GM12878 (cell line): Measurements from ENCODE around the gene HMGN4. TPM values are rescaled to one million over a fixed set of nuclear protein-coding genes. Genes with fewer than 3 reads are reported as not detected.

Experiments
- CBX5 ChIP-seq: sonication (generic); IDR thresholded peaks from 2 replicates; pipeline ENCODE4 v1.6.1; 2016; ENCODE audit warnings: low read depth, moderate library complexity, mild to moderate bottlenecking, inconsistent platforms
- MEF2B ChIP-seq: fragments of 450-650 bp; IDR thresholded peaks from 2 replicates; pipeline ENCODE4 v1.6.1; 2018; ENCODE audit warnings: mild to moderate bottlenecking, moderate library complexity; ENCODE audit not compliant: partially characterized antibody, poor library complexity, severe bottlenecking
- MTA2 ChIP-seq: fragments of 450-650 bp; IDR thresholded peaks from 2 replicates; pipeline ENCODE4 v1.6.1; 2016; ENCODE audit warnings: low read depth, mild to moderate bottlenecking, moderate library complexity
- NFIC ChIP-seq: IDR thresholded peaks from 2 replicates; pipeline ENCODE4 v1.6.1; 2012; ENCODE audit warnings: low read depth, mild to moderate bottlenecking, inconsistent platforms, low read length, moderate library complexity
- RAD21 ChIP-seq: IDR thresholded peaks from 2 replicates; pipeline ENCODE4 v1.6.1; 2011; ENCODE audit warnings: mild to moderate bottlenecking, low read depth, low read length, moderate library complexity; ENCODE audit not compliant: insufficient read depth
- RCOR1 ChIP-seq: conservative IDR thresholded peaks from 2 replicates; pipeline ENCODE4 v1.6.1; 2012; ENCODE audit warnings: low read depth, low read length, improper control_type of control experiment
- REST ChIP-seq: IDR thresholded peaks from 2 replicates; pipeline ENCODE4 v1.6.1; 2012; ENCODE audit warnings: mild to moderate bottlenecking, low read depth, low read length
- SKIL ChIP-seq: fragments of 450-650 bp; IDR thresholded peaks from 2 replicates; pipeline ENCODE4 v1.6.1; 2017; ENCODE audit warnings: mild to moderate bottlenecking, low read depth, inconsistent platforms; ENCODE audit not compliant: poor library complexity, severe bottlenecking
- SMC3 ChIP-seq: IDR thresholded peaks from 2 replicates; pipeline ENCODE4 v1.6.1; 2011; ENCODE audit warnings: low read length, improper control_type of control experiment, borderline replicate concordance
- SPI1 ChIP-seq: IDR thresholded peaks from 2 replicates; pipeline ENCODE4 v1.6.1; 2011; ENCODE audit warnings: low read depth, mild to moderate bottlenecking, low read length, moderate library complexity, borderline replicate concordance; ENCODE audit not compliant: insufficient read depth
- SUPT20H ChIP-seq: IDR thresholded peaks from 2 replicates; pipeline ENCODE4 v1.6.1; 2011; ENCODE audit warnings: low read depth, mild to moderate bottlenecking, low read length, moderate library complexity, borderline replicate concordance; ENCODE audit not compliant: control insufficient read depth
- ZBTB4 ChIP-seq: fragments of 450-650 bp; formaldehyde crosslinking; IDR thresholded peaks from 2 replicates; pipeline ENCODE4 v1.4.0; 2022; ENCODE audit warnings: mild to moderate bottlenecking, moderate library complexity
- ZNF24 ChIP-seq: fragments of 450-650 bp; IDR thresholded peaks from 2 replicates; pipeline ENCODE4 v1.6.1; 2017; ENCODE audit warnings: antibody characterized with exemption, mild to moderate bottlenecking
- ZNF622 ChIP-seq: fragments of 450-650 bp; IDR thresholded peaks from 2 replicates; pipeline ENCODE4 v1.6.1; 2017; ENCODE audit warnings: mild to moderate bottlenecking, inconsistent platforms
- polyA plus RNA-seq, 11 experiments: library from polyadenylated mRNA; depleted of rRNA in 4 of 11; unstranded in 6 of 11; stranded (reverse) in 5 of 11; fragments of >200 nt; fragmentation: Nextera tagmentation in 4 of 11; fragmentation: Illumina TruSeq in 1 of 11; extraction: Ambion mirVana in 4 of 11; extraction: Trizol in 1 of 11; gene quantifications; 1 replicate in 1 of 11; 2 replicates in 10 of 11; pipeline versions ENCODE4 v1.2.1 to v1.2.3, GENCODE V29; 2011 to 2016; ENCODE audit warnings: inconsistent platforms in 2 of 11, missing spikeins in 2 of 11, low read depth in 1 of 11
- total RNA-seq, 4 experiments: library from RNA; depleted of rRNA in 3 of 4; stranded (reverse); fragments of >200 nt in 3 of 4; fragmentation: Illumina TruSeq in 1 of 4; extraction: Trizol in 1 of 4; gene quantifications; 2 replicates each; pipeline versions ENCODE4 v1.2.1 to v1.2.3, GENCODE V29; 2013 to 2021

HMGN4 gene
- total and polyA plus RNA-seq, 10 of the 15 experiments (the other 5 are each of a cell fraction or from before 2014, with no cell fraction given), result 26.7 to 99.1 (median 76.7) TPM

- TF ChIP-seq ZBTB4 (CRISPR knock-in tag) (no peak), RAD21 (peak; percentile 55), SKIL (peak; percentile 89), NFIC (peak; percentile 52; the same call in 1 of the 2 replicates), CBX5 (no peak; the same call in 1 of the 2 replicates), ZNF622 (no peak), REST (no peak), MTA2 (peak; percentile 43), SPI1 (no peak; the same call in 1 of the 2 replicates), MEF2B (no peak), SUPT20H (no peak), ZNF24 (peak; percentile 99), SMC3 (peak; percentile 65), RCOR1 (no peak)
Observed at GRCh38 chr6:26568601-26569432, 30.7 kb downstream of the HMGN4 start (continued).
